HG03095 (cell line): ENCODE data around the gene GINS1.
"Not testable (repeated sequence)": the region's sequence is repeated elsewhere in the genome, so short reads cannot be mapped to it uniquely, and the experiment has no call there.

Source experiments
- ATAC-seq: cut with Tn5 transposase; IDR thresholded peaks from one replicate; pipeline ENCODE4 v1.9.1; 2021; ENCODE audit warnings: moderate library complexity; ENCODE audit not compliant: unreplicated experiment

Gene GINS1

DNA sequence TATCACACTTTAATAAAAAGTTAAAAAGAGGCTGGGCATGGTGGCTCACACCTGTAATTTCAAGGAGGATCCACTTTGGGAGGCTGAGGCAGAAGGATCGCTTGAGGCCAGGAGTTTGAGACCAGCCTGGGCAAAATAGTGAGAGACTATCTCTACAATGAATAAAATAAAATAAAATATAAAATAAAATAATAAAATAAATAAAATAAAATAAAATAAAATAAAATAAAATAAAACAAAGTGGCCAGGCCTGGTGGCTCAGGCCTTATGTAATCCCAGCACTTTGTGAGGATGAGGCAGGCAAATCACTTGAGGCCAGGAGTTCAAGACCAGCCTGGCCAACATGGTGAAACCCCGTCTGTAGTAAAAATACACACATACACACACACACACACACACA lies 65.8 kb downstream of the GINS1 start:
- not testable (repeated sequence) for ATAC-seq

DNA sequence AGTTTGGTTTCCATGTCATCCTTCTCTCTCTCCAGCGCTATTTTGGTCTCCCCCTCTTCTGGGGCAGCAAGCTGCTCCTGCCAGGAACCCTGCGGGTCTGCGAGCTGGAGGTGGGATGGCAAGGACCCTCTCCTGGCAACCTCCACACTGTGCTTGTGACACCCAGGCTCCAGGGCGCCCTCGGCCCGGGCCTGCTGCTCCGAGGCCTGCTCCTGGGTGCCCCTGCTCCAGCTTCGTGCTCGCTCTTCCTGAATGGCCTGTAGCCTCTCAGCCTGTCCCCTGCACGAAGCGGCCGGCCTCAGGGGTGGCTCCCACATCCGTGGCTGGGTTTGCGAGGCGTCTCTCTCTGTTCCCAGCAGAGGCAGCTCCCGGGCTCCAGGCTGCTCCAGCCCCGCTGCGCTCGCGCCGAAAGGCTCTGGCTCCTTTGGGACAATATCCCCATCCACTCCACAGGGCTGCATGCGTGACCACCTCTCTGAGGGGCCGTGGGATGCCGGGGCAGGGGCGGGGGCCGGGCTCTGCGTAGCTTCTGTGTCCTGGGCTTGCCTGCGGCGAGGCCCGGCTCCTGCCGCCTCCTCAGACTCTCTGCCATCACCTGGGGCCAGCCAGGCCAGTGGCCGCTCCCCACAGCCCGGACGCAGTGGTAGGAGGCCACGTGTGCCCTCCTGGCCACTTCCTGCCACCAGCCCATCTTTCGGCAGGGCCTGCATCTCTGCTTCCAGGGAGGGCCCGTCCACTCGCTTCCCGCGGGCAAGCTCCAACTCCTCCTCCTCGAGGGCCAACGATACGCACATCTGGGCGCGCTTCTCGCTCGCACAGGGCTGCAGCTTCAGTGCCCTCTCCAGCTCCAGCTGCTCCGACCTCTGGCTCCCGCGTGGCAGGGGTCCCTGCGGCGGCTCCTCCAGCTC lies 68.9 kb downstream of the GINS1 start:
- no peak for ATAC-seq

DNA sequence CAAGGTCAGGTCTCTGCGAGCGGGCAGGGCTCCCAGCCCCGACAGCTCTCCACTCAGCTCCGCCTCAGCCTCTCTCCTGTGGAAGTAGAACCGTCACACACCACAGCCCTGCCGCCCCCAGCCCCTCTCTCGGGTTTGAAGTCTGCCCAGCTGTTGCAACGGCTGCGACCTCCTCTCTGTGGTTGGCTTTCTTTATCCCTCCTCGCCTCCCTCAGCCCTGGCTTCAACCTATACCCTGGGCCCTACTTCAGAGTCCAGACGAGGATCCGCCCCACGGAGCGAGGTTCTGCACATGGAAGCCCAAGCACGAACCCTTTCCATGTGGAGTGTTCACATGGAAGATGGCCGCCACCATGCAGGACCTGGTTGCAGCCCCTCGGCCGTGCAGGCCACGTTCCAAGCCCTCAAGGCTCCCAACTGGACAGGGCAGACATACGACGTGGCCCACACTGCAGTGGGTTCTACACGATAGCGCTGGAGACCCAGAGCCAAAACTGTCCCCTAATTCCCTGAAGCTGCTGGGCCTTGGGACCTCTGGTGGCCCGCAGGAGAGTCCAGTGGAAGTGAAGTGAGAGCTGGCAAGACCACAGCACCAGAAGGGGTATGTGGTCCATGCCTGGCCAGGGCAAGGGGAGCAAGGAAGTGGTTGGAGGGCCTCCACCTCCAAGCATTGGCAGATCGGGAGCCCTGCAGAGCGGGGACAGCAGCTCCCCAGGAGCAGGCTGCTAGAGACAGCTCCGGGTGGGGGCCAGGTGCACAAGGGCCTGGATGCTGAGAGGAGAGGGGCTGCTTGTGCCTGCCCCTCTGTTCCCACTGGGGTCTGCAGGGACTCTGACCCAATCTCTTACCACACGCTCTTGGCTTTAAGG lies 69.8 kb downstream of the GINS1 start:
- ATAC-seq: no peak

DNA sequence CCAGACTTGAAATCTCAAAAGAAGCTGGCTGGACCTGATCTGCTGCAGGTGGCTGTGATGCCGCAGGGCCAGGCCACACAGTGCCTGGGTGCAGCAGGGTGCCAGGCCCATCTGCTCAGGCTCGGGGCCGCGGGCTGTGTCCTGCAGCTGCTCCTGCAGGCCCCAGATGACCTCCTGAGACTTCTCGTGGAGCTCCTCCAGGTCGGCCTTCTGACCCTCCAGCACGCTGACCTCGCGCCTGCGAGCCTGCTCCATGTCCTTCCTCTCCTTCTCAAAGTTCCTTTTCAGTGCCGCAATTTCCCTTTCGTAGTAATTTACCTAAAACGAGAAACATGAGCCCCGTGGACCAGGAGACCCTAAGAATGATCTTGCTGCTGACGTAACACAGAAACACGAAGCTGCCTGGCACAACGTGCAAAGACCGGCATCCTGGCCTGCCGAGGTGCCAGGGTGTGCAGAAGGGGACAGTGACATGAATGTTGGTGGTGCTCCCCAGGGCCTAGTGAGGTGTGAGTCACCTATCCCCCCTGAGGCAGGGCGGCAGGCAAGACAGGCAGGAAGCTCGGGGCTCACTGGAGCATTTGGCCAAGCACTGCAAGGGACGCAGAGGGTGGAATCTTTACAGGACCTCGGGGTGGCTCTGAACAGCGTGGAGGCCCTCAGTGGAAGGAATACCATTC lies 71.6 kb downstream of the GINS1 start:
- ATAC-seq: no peak

DNA sequence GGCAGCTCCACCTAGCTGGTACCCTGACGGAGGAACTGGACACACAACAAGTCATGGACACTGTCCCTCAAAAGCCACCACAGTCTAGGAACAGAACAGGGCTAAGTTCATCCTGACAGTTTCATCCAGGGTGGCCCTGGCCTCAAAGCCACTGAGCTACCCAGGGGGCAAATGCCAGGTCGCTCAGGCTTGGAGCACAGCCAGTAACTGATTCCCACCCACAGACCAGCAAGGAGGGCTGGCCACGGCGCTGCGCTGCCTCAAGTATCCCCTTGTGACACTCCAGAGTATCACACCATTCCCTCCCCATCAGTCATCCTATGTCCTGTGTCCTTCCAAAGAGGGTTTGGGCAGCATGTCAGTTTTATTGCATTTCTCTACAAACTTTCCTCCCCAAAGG lies 72.2 kb downstream of the GINS1 start:
- ATAC-seq: no peak

DNA sequence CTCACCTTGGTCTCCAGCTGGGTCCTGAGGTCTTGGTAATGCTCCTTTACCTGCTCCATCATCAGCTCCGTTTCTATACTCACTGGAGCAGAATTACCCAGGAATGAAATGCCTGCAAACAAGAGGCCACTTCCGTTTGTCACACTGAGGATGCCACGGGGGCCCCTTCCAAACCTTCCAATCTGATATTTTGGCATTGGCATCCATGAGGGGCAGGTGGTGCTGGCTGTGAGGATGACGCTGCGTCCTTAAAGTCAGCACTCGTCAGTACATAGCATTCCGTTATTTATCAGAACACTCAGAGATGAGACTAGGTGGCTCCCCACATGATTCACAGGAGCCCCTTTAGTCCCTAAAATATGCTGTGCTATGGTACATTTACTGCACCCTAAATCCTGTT lies 72.7 kb downstream of the GINS1 start:
- ATAC-seq: no peak

DNA sequence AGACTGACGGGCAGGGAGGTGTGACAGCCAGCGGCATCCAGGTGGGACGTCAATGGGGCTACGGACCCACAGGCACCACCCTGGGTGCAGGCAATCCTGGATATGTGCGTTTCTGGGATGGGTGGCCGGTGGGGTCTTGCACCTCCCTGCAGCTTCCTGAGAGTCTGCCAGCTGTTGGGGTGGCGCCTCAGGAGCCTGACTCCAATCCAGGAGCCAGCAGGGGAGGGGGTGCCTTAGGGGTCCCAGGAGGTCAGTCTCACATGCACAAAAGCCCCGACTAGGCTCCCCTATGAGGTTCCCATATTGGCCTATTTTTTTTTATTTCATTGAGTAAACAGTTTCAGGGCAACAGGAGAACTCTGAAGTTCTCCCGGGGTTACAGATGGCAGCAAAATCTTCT lies 73.3 kb downstream of the GINS1 start:
- no peak for ATAC-seq

DNA sequence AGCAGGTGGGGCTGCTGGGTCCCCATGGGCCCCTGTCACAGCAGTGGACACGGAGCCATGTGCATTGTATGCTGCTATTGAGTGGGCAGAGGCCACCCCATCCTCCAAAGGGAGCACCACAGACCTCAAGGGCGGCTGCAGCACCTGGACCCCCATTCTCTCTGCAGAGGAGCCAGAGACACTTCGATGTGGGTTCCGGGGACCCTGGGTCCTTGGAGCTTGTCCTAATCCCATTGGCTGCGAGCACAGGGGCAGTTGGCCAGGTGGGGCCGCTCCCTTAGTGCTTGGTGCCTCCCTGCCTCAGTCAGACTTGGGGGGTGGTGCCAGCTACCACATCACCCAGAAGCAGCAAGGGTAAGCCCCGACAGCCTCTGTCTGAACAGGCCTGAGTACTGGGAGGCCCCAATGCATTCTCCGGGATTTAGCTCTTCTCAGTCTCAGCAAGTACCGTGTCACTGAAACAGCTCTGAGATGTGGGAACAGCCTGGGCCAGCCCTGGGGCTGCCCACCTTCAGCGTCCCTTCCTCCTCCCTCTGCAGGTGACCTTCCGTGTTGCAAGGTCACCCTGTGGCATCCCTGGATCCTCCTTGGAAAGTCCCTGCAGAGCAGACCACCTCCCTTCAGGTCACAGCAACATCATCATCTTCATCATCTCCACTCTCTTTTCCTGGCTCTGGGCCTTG lies 73.9 kb downstream of the GINS1 start:
- no peak for ATAC-seq

DNA sequence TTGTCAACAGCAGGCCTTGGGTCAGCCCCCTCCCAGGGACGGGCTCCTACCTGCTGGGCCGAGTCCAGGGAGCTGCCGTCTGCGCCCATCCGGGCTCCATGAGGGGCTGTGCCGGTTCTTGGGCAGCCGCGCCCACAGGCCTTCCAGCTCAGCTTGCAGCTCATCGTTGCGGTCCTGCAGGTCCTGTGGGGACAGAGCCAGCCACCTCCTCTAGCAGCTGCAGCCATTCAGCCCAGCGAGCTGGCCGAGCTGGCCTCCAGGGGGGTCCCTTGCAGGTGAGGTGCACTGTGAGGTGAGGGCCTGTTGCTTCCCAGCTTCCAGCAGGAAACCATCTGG lies 74.4 kb downstream of the GINS1 start:
- no peak for ATAC-seq

DNA sequence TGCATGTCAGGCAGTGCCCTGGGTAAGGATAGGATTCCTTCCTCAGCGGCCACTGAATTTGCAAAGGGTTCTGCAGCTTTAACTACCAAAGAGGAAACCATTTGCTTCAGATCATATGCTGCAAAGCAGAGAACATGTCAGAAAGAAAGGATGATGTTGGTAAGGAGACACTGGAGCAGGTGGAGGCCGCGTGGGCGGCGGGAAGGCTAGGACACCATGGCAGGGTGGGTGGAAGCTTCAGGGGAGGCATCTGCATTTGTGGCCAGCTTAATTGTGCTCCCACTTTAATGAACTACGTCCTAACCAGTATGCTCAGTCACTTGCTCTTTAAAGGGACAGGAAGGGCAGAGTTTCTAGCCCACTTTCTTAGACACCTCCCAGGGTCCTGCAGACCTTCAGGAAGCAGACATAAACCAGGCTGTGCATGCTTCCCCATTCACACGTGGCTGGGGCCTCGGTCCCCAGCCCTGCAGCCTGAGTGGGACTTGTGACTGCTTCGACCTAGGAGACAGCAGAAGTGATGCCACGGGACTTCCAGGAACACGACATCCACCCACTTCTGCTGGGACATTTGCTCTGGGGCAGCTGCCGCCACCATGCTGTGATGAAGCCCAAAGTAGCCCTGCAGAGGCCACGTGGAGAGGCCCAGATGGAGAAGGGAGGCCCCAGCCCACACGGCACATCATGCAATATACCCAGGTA lies 76.1 kb downstream of the GINS1 start:
- no peak for ATAC-seq

DNA sequence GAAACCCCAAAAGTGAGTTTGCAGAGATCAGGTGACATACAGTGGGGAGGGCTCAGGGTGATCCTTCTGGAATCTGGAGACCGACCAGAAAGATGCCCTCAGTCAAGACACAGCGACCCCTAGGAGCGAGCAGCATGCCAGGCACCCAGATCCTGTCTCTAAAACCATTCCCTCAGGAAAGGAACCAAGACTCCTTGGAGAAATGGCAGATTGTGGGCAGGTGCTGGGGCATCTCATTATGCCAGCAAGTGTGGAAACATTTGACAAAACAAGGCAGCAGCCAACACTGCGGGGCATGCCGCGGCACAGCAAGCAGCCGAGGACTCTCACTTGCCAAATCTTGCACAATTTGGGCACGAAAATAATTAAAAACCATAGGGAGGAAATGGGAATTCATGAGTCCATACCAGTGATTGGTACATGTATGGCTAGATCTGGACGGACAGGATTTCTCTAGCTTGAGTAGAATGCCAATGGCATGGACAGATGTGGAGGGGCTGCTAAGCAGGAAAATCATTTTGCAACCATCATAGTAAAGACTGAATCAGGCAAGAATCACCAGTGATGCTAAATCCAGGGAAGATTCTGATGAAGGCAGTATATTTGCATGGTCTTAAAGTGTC lies 76.9 kb downstream of the GINS1 start:
- ATAC-seq: no peak

DNA sequence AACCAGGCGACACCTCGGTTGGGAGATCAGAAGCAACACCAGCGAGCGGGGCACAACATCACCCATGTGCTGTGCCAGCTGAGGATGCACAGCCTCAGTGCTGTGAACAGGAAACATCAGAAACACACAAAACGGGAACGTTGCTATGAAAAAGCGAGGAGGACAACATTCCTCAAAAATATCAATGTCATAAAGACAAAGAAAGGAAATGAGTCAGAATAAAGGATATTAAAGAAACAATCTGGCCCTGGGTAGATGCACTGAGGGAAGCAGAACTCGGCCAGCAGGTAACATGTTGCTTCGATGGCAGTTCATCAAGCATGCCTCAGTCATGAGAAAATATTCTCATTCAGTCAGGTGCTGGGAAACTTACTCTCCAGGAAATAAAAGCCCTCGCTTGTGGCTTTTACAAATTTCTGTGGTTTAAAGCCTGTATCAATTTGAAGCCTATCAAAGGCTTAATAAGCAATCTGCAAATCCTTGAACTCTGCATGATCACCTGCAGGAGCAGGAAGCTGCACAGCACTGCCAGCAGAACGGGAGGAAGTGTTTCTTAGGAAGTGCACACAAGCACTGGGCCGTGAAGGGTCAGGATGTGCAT lies 77.5 kb downstream of the GINS1 start:
- no peak for ATAC-seq

DNA sequence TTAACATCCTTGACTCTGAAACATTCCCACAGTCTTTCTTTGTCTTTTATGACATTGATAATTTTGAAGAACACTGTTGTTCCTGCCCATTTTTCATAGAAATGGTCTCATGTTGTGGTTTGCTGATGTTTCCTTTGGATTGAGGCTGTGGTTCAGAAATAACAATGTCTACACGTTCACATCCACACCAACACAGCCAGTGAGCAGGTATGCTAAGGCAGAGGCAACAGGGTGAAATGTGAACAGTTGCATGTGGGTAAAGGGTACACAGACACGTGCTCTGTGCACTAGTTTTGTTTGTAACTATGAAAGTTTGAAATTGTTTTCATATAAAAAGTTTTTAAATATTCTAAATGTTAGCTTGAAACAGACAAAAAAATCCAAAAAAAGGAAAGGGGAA lies 78.4 kb downstream of the GINS1 start:
- ATAC-seq: no peak

DNA sequence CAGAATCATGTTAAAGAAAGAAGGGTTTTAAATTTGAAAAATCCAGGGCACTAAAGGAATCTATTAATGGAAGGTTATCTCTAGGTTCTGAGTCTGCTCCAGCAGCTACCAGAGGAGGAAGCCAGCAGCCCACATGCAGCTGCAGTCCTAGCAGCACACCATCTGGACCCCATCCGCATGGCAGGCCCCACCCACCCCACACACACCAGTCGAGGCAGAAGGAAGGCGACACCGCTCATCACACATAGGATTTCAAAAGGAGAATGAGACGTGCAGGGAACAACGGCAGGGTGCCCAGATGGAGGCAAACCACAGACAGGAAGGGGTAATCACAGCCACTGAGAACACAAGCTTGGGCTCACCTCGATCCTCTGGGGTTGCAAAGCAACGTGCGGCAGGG lies 78.9 kb downstream of the GINS1 start:
- ATAC-seq: no peak

DNA sequence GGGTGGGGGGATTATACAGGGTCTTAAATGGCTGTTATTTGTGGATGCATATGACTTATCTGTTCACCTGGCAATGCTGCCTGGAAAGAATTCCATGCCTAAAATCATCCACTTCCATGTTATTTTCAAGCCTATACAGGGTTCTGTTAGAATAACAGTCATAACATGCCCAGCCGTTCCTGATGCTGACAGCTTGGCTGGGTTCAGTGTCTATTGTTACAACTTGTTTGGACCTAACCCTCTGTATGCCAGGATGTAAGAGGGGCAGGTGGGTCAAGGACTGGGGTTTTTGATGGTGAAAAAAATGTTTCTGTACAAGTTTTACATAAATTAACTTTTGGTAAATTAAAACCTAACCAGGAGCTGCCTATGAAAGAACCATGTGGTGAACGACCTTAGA lies 79.8 kb downstream of the GINS1 start:
- no peak for ATAC-seq

DNA sequence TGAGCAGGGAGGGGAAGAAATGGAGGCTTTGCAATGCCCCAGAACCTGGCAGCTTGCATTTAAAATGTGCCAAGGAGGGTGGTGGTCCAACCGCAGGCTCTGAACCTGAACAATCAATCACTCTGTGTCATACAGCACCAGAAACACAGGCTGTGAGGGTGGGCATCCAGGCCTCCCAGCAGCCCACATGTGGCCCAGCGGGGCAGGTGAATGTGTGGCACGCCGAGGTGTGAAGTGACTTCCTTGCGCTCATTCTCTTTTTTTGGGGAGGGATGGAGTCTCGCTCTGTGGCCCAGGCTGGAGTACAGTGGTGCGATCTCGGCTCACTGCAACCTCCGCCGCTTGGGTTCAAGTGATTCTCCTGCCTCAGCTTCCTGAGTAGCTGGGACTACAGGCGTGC lies 80.5 kb downstream of the GINS1 start:
- no peak for ATAC-seq

DNA sequence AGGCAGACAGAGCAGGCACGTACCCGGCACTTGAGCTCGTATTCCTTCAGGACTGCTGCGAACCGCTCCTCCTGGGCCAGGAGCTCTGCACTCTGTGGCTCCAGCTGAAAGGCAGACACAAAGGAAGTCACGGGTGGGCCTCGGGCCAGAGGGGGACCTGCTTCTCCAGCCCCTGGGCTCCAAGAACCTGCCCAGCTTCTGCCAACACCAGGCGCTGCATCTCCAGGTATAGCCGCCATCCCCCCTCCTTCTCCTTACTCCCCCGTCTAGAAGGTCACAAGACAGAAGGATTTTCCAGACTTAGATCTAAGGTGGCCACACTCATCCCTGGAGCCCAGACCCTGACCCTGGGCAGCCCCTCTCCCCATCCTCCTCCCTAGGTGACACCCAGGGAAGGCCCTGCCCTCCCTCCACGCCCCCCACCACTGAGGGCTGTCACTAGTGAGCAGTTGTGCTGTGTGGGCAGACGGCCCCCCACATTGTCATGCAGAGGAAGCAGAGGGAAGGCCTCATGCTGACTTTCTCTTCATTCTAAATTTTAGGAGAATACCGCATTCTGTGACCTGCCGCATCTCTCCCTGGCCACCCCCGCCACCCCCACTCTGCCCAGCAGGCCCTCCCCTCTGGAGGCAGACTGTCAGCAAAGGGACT lies 81.9 kb downstream of the GINS1 start:
- ATAC-seq: no peak

DNA sequence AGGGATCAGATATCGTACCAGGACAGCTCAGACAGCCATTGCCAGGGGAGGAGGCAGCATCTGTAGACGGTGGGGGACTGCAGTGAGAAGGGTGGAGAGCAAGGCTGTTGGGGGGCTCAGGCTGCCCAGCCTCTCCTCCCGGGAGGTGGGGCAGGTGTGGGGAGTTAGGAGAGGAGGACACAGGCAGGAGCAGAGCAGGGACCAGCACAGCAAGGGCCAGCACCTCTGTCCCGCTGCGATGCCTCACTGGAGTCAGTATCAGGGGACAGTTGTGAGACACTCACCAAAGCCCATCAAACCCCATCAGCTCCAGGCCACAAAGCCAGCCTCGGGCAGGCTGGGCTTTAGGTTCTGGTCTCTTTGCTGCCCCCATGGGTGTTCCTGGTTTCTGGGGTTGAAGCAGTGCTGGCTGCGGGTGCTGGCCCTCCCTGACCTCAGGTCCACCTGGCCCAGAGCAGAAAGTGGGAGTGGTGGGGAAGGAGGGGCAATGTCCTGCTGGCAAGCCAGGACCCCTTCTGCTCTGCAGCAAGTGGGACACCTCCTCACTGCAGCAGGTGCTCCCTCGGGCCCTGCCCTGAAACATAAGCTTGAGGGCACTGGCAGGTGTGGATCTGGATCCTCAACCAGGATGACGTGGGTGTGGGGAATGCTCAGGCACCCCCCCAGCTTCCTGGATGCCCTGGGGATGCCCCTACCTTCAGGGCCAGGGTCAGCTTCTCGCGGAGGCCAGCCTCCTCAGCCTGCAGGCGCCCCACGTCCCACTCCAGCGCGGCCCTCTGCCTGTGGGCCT lies 83.4 kb downstream of the GINS1 start:
- ATAC-seq: no peak
